Measurements from ENCODE around the gene MND1.
"Not testable (repeated sequence)": the region's sequence is repeated elsewhere in the genome, so short reads cannot be mapped to it uniquely, and the experiment has no call there.

MND1 gene

GRCh38 chr4:153402366-153402765, 57.9 kb downstream of the MND1 start:
- no peak for DNase-seq (ENCODE audit: low read depth, low spot score)

- no peak for DNase-seq (ENCODE audit: low read depth, low spot score)
These were observed 59.2 kb downstream of the MND1 start for GRCh38 chr4:153403726-153404125.

- DNase-seq (ENCODE audit: low read depth, low spot score): no peak
These were observed 63.4 kb downstream of the MND1 start for GRCh38 chr4:153407906-153408305.

- DNase-seq (ENCODE audit: low read depth, low spot score): no peak
These were observed 64.4 kb downstream of the MND1 start for GRCh38 chr4:153408932-153409331.

GRCh38 chr4:153409412-153409811, 64.9 kb downstream of the MND1 start:
- DNase-seq (ENCODE audit: low read depth, low spot score): no peak

- DNase-seq (ENCODE audit: low read depth, low spot score): no peak
These were observed 65.5 kb downstream of the MND1 start for GRCh38 chr4:153409924-153410501.

GRCh38 chr4:153413842-153414241, 69.4 kb downstream of the MND1 start:
- DNase-seq (ENCODE audit: low read depth, low spot score): no peak

- not testable (repeated sequence) for DNase-seq (ENCODE audit: low read depth, low spot score)
These were observed 72.0 kb downstream of the MND1 start for GRCh38 chr4:153416456-153416855.

GRCh38 chr4:153418121-153418520, 73.6 kb downstream of the MND1 start:
- no peak for DNase-seq (ENCODE audit: low read depth, low spot score)

GRCh38 chr4:153418558-153418957, 74.1 kb downstream of the MND1 start:
- DNase-seq (ENCODE audit: low read depth, low spot score): no peak

- no peak for DNase-seq (ENCODE audit: low read depth, low spot score)
These were observed 74.5 kb downstream of the MND1 start for GRCh38 chr4:153419029-153419428.

GRCh38 chr4:153419673-153420278, 75.3 kb downstream of the MND1 start:
- DNase-seq (ENCODE audit: low read depth, low spot score): no peak

GRCh38 chr4:153420361-153420760, 75.9 kb downstream of the MND1 start:
- no peak for DNase-seq (ENCODE audit: low read depth, low spot score)

GRCh38 chr4:153421941-153422340, 77.5 kb downstream of the MND1 start:
- DNase-seq (ENCODE audit: low read depth, low spot score): no peak

GRCh38 chr4:153426207-153426885, 81.9 kb downstream of the MND1 start:
- DNase-seq (ENCODE audit: low read depth, low spot score): no peak

- DNase-seq (ENCODE audit: low read depth, low spot score): no peak
These were observed 83.0 kb downstream of the MND1 start for GRCh38 chr4:153427363-153428071.

GRCh38 chr4:153428941-153429475, 84.5 kb downstream of the MND1 start:
- no peak for DNase-seq (ENCODE audit: low read depth, low spot score)

- no peak for DNase-seq (ENCODE audit: low read depth, low spot score)
These were observed 88.7 kb downstream of the MND1 start for GRCh38 chr4:153432965-153433753.

- DNase-seq (ENCODE audit: low read depth, low spot score): no peak
These were observed 89.2 kb downstream of the MND1 start for GRCh38 chr4:153433754-153434105.

- DNase-seq (ENCODE audit: low read depth, low spot score): no peak
These were observed 89.7 kb downstream of the MND1 start for GRCh38 chr4:153434190-153434589.

GRCh38 chr4:153438916-153439756, 94.6 kb downstream of the MND1 start:
- DNase-seq (ENCODE audit: low read depth, low spot score): no peak
